Measurements from ENCODE around the gene C2orf49. TPM values are rescaled to one million over a fixed set of nuclear protein-coding genes. Genes with fewer than 3 reads are reported as not detected.

Gene C2orf49
- total RNA-seq, 1 experiment from 2014 or later = 21.6 TPM

DNA sequence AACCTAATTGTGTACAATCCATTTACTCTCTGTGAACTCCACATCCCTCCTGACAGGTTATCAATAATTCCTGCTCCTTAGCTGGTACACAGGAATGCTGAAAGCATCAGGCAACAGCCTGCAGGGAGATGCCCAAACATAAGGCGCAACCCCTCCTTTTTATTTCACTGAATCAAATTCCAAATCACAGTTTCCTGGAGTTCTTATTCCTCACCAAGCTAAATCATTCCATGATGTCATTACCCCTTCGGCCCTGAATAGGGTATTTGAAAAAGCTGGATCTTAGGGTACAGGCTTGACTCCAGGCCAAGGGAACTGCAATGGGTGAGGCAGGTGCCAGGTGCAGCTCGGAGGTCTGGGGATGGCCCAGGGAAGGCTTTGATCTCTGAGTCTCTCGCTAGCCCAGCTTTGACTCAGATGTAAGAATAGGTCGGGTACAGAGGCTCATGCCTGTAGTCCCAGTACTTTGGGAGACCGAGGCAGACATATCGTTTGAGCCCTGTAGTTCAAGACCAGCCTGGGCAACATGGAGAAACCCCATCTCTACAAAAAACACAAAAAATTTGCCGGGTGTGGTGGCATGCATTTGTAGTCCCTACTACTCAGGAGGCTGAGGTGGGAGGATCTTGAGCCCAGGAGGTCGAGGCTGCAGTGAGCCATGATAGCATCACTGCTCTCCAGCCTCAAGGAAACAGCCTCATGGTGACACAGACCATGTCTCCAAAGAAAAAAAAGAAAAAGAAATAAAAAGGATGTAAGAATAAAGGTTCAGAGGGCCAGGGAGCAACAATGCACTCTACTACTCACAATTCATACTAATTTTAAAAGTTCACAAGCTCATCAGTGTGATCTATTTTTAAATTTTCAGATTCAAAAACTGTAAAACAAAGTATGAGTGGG, 54.7 kb downstream of the C2orf49 start:
- Histone ChIP-seq H3K27ac (no peak overlapping the region), H3K4me3 (no peak overlapping the region), H3K27me3 (no peaks in the 10 kb centered on the region), H3K36me3 (peaks cover 15% of the 10 kb centered on the region; the same call in 1 of the 2 replicates), H3K9me3 (replicated peaks) (no peaks in the 10 kb centered on the region), H3K4me1 (peaks cover under 1% of the 10 kb centered on the region; the same call in 1 of the 2 replicates)
- no peak for DNase-seq

DNA sequence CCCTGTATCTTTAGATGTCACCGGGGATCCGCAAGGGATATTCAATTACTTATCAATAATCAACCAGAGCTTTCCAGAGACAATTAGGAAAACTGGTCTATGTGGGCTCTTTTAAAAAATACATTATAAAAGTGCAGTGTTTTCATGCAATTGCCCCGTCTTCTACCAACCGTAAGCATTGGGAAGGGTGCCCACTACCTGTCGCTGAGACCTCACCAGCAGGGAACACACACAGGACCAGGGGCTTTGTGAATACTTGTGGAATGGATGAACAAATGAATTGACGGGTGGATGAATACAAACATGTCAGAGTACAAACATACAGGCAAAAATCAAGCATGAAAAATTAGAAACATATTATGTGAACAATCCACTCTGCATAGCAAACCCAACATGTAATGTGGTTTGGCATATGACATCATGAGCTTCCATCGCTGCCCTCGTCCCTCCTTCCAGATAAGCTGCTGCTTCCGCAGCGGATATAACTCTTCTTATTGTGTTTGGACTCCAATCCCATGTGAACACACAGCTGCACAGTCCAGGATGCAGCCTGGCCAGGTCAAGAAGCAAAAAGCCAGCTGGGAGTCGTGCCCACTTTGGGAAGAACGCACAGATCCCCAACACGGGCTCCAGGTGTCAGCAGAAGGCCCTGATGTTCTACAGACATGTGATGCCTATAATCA, 56.2 kb downstream of the C2orf49 start:
- H3K9me3 ChIP-seq (replicated peaks) = no peaks in the 10 kb centered on the region
- no peak overlapping the region for H3K4me3 ChIP-seq
- DNase-seq = no peak
- H3K27me3 ChIP-seq = no peaks in the 10 kb centered on the region
- H3K36me3 ChIP-seq = peaks cover 8% of the 10 kb centered on the region; the same call in 1 of the 2 replicates
- H3K4me1 ChIP-seq = peaks cover 6% of the 10 kb centered on the region
- no peak overlapping the region for H3K27ac ChIP-seq

DNA sequence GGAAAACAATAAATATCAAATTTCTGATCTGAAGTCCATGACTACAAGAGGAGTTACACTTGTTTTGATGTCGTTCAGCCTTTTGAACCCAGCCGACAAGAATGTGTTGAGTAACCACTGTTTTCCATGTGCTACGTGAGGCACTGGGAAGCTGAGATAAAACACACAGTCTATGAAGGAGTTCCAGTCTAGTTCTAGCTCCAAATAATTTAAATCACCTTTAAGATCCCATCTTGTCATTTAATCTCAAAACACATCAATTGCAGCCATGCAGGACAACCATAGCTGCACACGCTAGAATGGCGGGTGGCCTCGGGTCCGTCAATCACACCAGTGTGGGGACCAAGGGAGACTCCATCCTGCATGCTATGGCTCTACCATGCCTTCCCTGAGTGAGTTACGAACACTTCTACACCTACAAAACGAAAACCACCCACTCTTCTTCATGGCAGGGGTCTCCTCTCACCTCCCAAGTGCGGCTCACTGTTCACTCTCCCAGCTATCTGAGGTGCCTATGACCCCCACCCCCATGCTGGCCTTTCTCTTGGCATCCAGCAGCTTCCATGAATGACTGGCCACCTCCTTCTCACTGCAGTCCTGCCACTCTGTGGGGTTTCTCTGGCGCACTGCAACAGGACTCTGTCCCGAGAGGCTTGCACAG, 57.7 kb downstream of the C2orf49 start:
- no peaks in the 10 kb centered on the region for H3K27me3 ChIP-seq
- H3K4me1 ChIP-seq = peaks cover 6% of the 10 kb centered on the region
- H3K27ac ChIP-seq = no peak overlapping the region
- peaks cover 8% of the 10 kb centered on the region; the same call in 1 of the 2 replicates for H3K36me3 ChIP-seq
- no peak for DNase-seq
- H3K4me3 ChIP-seq = no peak overlapping the region
- no peaks in the 10 kb centered on the region for H3K9me3 ChIP-seq (replicated peaks)

DNA sequence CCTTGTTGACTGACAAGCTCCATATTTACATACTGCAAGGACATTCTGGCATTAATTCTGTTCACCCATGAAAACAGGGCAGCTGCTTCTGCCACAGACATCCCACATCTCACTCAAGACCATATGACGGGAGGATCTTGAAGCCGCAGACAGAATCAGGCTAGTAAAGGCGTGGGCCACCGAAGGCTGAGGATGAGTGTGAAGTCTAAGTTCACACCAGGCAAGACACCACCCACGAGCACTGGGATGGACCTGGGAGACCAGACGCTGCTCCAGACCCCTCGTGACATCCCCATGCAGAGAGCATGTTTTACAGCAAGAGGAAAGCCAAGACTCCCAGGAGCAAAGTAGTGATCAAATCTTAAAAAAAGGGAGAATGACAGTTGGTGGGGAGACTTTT, 58.4 kb downstream of the C2orf49 start:
- Histone ChIP-seq H3K9me3 (replicated peaks) (no peaks in the 10 kb centered on the region), H3K27me3 (no peaks in the 10 kb centered on the region), H3K36me3 (peaks cover 8% of the 10 kb centered on the region; the same call in 1 of the 2 replicates), H3K27ac (no peak overlapping the region), H3K4me3 (no peak overlapping the region), H3K4me1 (peaks cover 6% of the 10 kb centered on the region)
- DNase-seq = no peak

DNA sequence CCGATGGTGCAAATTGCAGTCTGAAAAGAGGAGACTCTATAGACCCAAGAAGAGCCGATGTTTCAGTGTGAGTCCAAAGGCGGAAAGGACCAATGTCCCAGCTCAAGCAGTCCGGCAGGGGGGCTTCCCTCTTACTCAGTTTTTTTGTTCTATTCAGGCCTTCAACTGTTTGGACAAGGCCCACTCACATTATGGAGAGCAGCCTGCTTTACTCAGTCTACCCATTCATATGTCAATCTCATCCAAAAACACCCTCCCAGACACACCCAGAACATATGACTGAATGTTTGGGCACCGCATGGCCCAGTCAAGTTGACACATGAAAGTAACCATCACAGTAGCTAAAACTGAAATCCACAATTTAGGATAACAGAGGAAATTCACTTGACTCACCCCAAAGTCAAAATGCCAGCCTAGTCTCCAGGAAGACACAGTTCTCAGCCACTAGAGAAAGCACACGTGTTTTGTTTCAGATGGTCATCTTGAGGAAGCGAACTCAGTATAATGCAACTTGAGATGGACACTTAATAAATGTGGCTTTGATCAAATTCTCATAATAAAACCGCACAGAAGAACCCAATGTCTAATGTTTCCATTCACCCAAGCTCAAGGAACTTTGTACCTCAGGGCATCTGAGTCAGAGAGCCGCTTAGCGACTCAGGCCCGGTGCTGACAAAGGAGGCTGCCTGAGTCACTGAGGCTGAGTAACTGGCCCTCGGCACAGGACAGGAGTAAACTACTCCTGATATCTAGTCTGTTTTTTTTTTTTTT, 59.1 kb downstream of the C2orf49 start:
- H3K27ac ChIP-seq = no peak overlapping the region
- H3K9me3 ChIP-seq (replicated peaks) = no peaks in the 10 kb centered on the region
- peak; percentile 31 to 32 for DNase-seq
- no peaks in the 10 kb centered on the region for H3K27me3 ChIP-seq
- peaks cover 6% of the 10 kb centered on the region for H3K4me1 ChIP-seq
- peaks cover 8% of the 10 kb centered on the region; the same call in 1 of the 2 replicates for H3K36me3 ChIP-seq
- no peak overlapping the region for H3K4me3 ChIP-seq

DNA sequence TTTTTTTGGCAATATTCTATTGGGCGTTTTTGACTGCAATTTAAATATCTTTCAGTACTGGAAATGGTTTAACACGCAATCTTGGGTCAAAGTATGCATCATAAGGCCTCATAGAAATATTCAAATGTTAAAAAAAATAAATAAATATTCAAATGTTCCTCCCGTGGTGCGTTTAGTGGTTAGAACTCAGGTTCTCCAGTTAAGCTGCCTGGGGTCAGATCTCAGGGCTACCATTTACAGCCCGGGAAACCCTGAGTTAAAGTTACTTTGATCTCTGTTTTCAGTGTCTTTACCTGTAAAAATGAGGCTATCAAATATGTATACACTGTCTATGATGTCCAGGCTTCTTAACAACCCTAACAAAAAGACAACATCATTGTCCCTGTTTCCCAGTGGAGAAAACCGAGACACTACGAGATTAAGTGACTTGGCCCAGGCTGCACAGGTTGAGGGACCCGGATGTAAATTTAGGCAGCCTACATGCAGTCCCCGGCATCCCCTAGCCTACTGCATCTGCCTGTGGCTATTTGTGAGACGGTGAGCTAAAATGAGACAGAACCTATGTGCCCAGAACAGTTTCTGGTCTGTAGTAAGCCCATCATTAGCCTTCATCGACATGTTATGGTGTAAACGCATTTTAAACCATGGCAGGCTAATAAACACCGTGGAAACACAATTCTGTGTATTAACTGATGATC, 59.8 kb downstream of the C2orf49 start:
- peak in 1 of 2 experiments; percentile 40 for DNase-seq
- no peak overlapping the region for H3K27ac ChIP-seq
- H3K36me3 ChIP-seq = peaks cover 8% of the 10 kb centered on the region; the same call in 1 of the 2 replicates
- H3K4me3 ChIP-seq = peak overlapping the region; percentile 97
- no peaks in the 10 kb centered on the region for H3K9me3 ChIP-seq (replicated peaks)
- H3K27me3 ChIP-seq = no peaks in the 10 kb centered on the region
- peaks cover 6% of the 10 kb centered on the region for H3K4me1 ChIP-seq

DNA sequence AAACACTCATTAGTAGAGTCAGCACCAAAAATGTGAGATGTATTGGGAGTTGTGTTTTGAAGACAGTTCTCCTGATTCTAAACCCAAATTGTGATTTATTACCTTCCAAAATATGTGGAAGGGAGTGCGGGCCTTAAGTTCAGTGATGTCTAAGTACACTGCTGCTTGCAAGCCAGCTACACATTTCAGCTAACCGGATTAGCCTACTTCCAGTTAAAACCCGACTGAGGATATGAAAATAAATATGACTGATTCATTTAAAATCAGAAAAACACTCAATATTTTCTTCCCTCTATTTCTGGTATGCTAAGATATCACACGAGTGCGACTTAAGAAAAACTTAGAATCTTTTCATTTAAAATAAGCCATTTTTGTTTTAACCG, 60.6 kb downstream of the C2orf49 start:
- Histone ChIP-seq H3K4me3 (peak overlapping the region; percentile 97), H3K4me1 (peaks cover 6% of the 10 kb centered on the region), H3K9me3 (replicated peaks) (no peaks in the 10 kb centered on the region), H3K27me3 (no peaks in the 10 kb centered on the region), H3K27ac (peak overlapping the region; percentile 72), H3K36me3 (peaks cover 8% of the 10 kb centered on the region; the same call in 1 of the 2 replicates)
- DNase-seq = peak in 1 of 2 experiments; percentile 30

DNA sequence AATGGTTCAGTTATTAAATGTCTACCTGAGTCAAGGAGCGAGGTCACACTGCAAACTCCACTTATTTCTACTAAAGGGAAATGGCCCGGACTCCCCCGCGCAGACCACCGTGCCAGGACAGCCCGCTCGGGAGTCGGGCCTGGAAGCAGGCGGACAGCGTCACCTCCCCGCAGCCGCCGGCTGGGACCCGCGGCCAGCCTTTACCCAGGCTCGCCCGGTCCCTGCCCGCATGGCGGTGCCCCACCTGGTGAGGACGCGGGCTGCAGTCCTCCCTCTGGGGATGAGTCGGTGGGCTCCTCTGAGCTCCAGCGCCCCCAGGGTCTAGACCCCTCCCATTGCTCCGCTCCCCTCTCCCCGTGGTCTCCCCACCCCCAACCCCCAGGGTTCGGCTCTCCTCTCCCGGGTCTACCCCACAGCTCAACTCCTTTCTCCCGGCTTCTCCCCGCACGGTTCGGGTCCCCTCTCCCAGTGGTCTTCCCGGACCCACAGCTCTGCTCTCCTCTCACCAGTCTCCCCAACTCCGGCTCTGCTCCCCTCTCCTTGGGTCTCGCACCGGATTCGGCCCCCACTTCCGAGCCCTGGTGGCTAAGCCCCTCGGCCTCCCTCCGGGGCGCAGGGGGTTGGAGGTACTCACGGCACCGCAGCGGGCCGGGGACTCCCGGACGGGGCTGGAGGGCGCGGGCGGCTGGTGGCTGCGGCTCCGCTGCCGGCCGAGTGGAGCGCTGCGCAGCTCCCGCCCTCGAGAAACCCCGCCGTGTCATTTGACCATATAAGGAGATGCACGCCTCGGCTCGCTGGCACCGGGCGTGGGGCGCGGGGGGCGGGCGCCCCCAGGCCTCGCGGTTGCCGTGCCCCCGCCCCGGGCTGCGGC, 61.2 kb downstream of the C2orf49 start, which contains the start of gene FHL2:
FHL2 (minus strand) TSS at position 716 of the 871 bp plus-strand sequence. CDS start 12,535 bp downstream, outside the sequence.
- 0 out of 2 replicates have a peak, but pooled peaks cover 2% of the 10 kb centered on the region for H3K36me3 ChIP-seq
- H3K4me1 ChIP-seq = peaks cover 10% of the 10 kb centered on the region
- peak within 1 kb of the TSS; percentile 72 for H3K27ac ChIP-seq
- DNase-seq = peak; percentile 81 to 86
- no peaks in the 10 kb centered on the region for H3K9me3 ChIP-seq (replicated peaks)
- H3K4me3 ChIP-seq = peak within 1 kb of the TSS; percentile 97
- H3K27me3 ChIP-seq = no peaks in the 10 kb centered on the region

Other genes with a start within 250 kb of the C2orf49 start
- 0.13 and 0.43 TPM in 2 replicates for gene GPR45, start 95.8 kb upstream of the C2orf49 start, total RNA-seq (2014; rRNA removed; shearing (Covaris generic))
- 18.7 and 19.5 TPM in 2 replicates for gene TGFBRAP1, start 7.8 kb upstream of the C2orf49 start, total RNA-seq (2014; rRNA removed; shearing (Covaris generic))
- gene FHL2, start 61.5 kb downstream of the C2orf49 start, total RNA-seq (2014; rRNA removed; shearing (Covaris generic)) = 27.4 and 30.7 TPM in 2 replicates

Data from SJCRH30 (cell line).